GM23338 (cell line): ENCODE data around the gene SUPT6H. TPM values are rescaled to one million over a fixed set of nuclear protein-coding genes. Genes with fewer than 3 reads are reported as not detected.

Experiments
- ATAC-seq: fragments of 200-7000 bp; cut with Tn5 transposase; 3 replicates; pipeline ENCODE4 v1.9.1; 2020
- DNase-seq: peaks from one replicate; pipeline ENCODE4 v3.0.0-alpha.2; 2015; ENCODE audit warnings: low spot score
- H2AFZ ChIP-seq: fragments of 200-600 bp; sonication (generic); 2 replicates; pipeline ENCODE4 v1.8.0; 2016; ENCODE audit warnings: antibody characterized with exemption, mild to moderate bottlenecking, moderate library complexity
- H3F3A ChIP-seq: fragments of 200-600 bp; sonication (generic); replicated peaks from 2 replicates; pipeline ENCODE4 v1.8.0; 2017; ENCODE audit warnings: antibody characterized with exemption, mixed run types, low read depth
- H3K27ac ChIP-seq: fragments of 200-600 bp; sonication (generic); 2 replicates; pipeline ENCODE4 v1.6.1; 2016; ENCODE audit warnings: low read depth
- H3K27me3 ChIP-seq: fragments of 200-600 bp; sonication (generic); 2 replicates; pipeline ENCODE4 v1.8.0; 2016; ENCODE audit warnings: mild to moderate bottlenecking, mixed run types, moderate library complexity; ENCODE audit not compliant: insufficient read depth
- H3K36me3 ChIP-seq: fragments of 200-600 bp; sonication (generic); 2 replicates; pipeline ENCODE4 v1.8.0; 2016; ENCODE audit warnings: mild to moderate bottlenecking; ENCODE audit not compliant: insufficient read depth
- H3K4me1 ChIP-seq: fragments of 200-600 bp; sonication (generic); 2 replicates; pipeline ENCODE4 v1.8.0; 2016; ENCODE audit warnings: mild to moderate bottlenecking, moderate library complexity; ENCODE audit not compliant: insufficient read depth
- H3K4me2 ChIP-seq: fragments of 200-600 bp; sonication (generic); 2 replicates; pipeline ENCODE4 v1.7.1; 2017; ENCODE audit warnings: mixed run types
- H3K4me3 ChIP-seq: fragments of 200-600 bp; sonication (generic); 2 replicates; pipeline ENCODE4 v1.6.1; 2016; ENCODE audit warnings: mixed run types
- H3K79me2 ChIP-seq: fragments of 200-600 bp; sonication (generic); replicated peaks from 2 replicates; pipeline ENCODE4 v1.8.0; 2017; ENCODE audit warnings: mild to moderate bottlenecking; ENCODE audit not compliant: insufficient read depth
- H3K9me2 ChIP-seq: fragments of 200-600 bp; sonication (generic); 2 replicates; pipeline ENCODE4 v1.8.0; 2017; ENCODE audit not compliant: insufficient read depth
- H4K20me1 ChIP-seq: fragments of 200-600 bp; sonication (generic); replicated peaks from 2 replicates; pipeline ENCODE4 v1.8.0; 2017; ENCODE audit warnings: mild to moderate bottlenecking; ENCODE audit not compliant: insufficient read depth
- H3K27ac Mint-ChIP-seq: 2 replicates; pipeline ENCODE4 v1.8.0; 2020; ENCODE audit warnings: inconsistent platforms, mild to moderate bottlenecking, moderate library complexity, mixed read lengths
- H3K27me3 Mint-ChIP-seq: 3 replicates; pipeline ENCODE4 v1.8.0; 2022; ENCODE audit warnings: low read depth, mild to moderate bottlenecking, moderate library complexity, mixed read lengths, inconsistent platforms; ENCODE audit not compliant: insufficient read depth, poor library complexity
- H3K36me3 Mint-ChIP-seq: 3 replicates; pipeline ENCODE4 v1.8.0; 2021; ENCODE audit warnings: low read depth, mild to moderate bottlenecking, inconsistent platforms, moderate library complexity, mixed read lengths
- H3K4me1 Mint-ChIP-seq: 3 replicates; pipeline ENCODE4 v1.8.0; 2020; ENCODE audit warnings: mild to moderate bottlenecking, inconsistent platforms, mixed read lengths
- H3K4me3 Mint-ChIP-seq: 3 replicates; pipeline ENCODE4 v1.8.0; 2021; ENCODE audit warnings: moderate library complexity, mild to moderate bottlenecking, inconsistent platforms, mixed read lengths
- H3K9me3 Mint-ChIP-seq: 3 replicates; pipeline ENCODE4 v1.8.0; 2020; ENCODE audit warnings: moderate library complexity, mild to moderate bottlenecking, inconsistent platforms, mixed read lengths
- CREB1 ChIP-seq: fragments of 250-450 bp; sonication (Bioruptor Pico); IDR thresholded peaks from 2 replicates; pipeline ENCODE4 v1.5.0; 2020; ENCODE audit warnings: low read depth, mild to moderate bottlenecking, moderate library complexity
- CTCF ChIP-seq, 2 experiments: fragments of 200-600 bp in 1 of 2; sonication (generic) in 1 of 2; conservative IDR thresholded peaks; 2 replicates each; pipeline versions ENCODE4 v1.5.1 to v1.6.1; 2016 to 2017; ENCODE audit warnings: antibody characterized with exemption in 2 of 2, low read depth in 2 of 2, mild to moderate bottlenecking in 2 of 2, moderate library complexity in 1 of 2
- ETS1 ChIP-seq: IDR thresholded peaks from 2 replicates; pipeline ENCODE4 v1.6.1; 2016; ENCODE audit warnings: antibody characterized with exemption
- EZH2 ChIP-seq: fragments of 200-600 bp; sonication (generic); IDR thresholded peaks from one replicate; pipeline ENCODE4 v1.8.0; 2017; ENCODE audit warnings: antibody characterized with exemption, mild to moderate bottlenecking, low read depth; ENCODE audit not compliant: unreplicated experiment
- EZH2phosphoT487 ChIP-seq: fragments of 200-600 bp; sonication (generic); IDR thresholded peaks from one replicate; pipeline ENCODE4 v1.8.1; 2018; ENCODE audit warnings: antibody characterized with exemption; ENCODE audit not compliant: unreplicated experiment
- JUNB ChIP-seq: IDR thresholded peaks from one replicate; pipeline ENCODE4 v1.6.1; 2016; ENCODE audit warnings: antibody characterized with exemption; ENCODE audit not compliant: unreplicated experiment
- NANOG ChIP-seq: IDR thresholded peaks from 2 replicates; pipeline ENCODE4 v1.6.1; 2016; ENCODE audit warnings: antibody characterized with exemption, borderline replicate concordance
- POLR2AphosphoS5 ChIP-seq: IDR thresholded peaks from 2 replicates; pipeline ENCODE4 v1.6.1; 2016; ENCODE audit warnings: antibody characterized with exemption, low read depth
- REST ChIP-seq: IDR thresholded peaks from one replicate; pipeline ENCODE4 v1.6.1; 2018; ENCODE audit warnings: antibody characterized with exemption; ENCODE audit not compliant: unreplicated experiment
- STAT1 ChIP-seq: IDR thresholded peaks from one replicate; pipeline ENCODE4 v1.6.1; 2016; ENCODE audit warnings: antibody characterized with exemption; ENCODE audit not compliant: unreplicated experiment
- ZNF114 ChIP-seq: fragments of 250-450 bp; sonication (Bioruptor Pico); IDR thresholded peaks from 2 replicates; pipeline ENCODE4 v1.5.0; 2020; ENCODE audit warnings: mild to moderate bottlenecking, moderate library complexity
- ZNF331 ChIP-seq: fragments of 250-450 bp; sonication (Bioruptor Pico); IDR thresholded peaks from 2 replicates; pipeline ENCODE4 v1.5.0; 2020; ENCODE audit warnings: low read depth, mild to moderate bottlenecking, moderate library complexity
- ZNF462 ChIP-seq: fragments of 250-450 bp; sonication (Bioruptor Pico); IDR thresholded peaks from 2 replicates; pipeline ENCODE4 v1.5.0; 2020; ENCODE audit warnings: mild to moderate bottlenecking, moderate library complexity
- polyA plus RNA-seq: library from polyadenylated mRNA; unstranded; fragments of >200 nt; fragmentation: Nextera tagmentation; extraction: Ambion mirVana; gene quantifications from 2 replicates; pipeline ENCODE4 v1.2.1, GENCODE V29; 2016
- total RNA-seq: library from RNA; depleted of rRNA; stranded (reverse); fragments of >200 nt; shearing (Covaris generic); gene quantifications from 2 replicates; pipeline ENCODE4 v1.2.3, GENCODE V29; 2014

Gene SUPT6H
- total and polyA plus RNA-seq, 2 experiments from 2014 or later: 17.8 to 70.7 TPM

- no peak for TF ChIP-seq STAT1
- no peak for TF ChIP-seq NANOG
- TF ChIP-seq ZNF331 (CRISPR knock-in tag): no peak
These were observed 24.3 kb downstream of the SUPT6H start (continued) for GRCh38 chr17:28686296-28686695.

- H3K4me1 Mint-ChIP-seq: no peaks in the 10 kb centered on the region
- Histone ChIP-seq H3K4me3 (no peak overlapping the region), H2AFZ (no peak overlapping the region), H3K27ac (no peak overlapping the region), H3K36me3 (peaks cover 77% of the 10 kb centered on the region), H3K27me3 (no peaks in the 10 kb centered on the region), H4K20me1 (peaks cover 2% of the 10 kb centered on the region), H3K4me1 (no peaks in the 10 kb centered on the region), H3K4me2 (no peak overlapping the region), H3K79me2 (no peaks in the 10 kb centered on the region), H3K9me2 (no peaks in the 10 kb centered on the region), H3F3A (no peaks in the 10 kb centered on the region)
- H3K9me3 Mint-ChIP-seq: no peaks in the 10 kb centered on the region
- peaks cover 4% of the 10 kb centered on the region for H3K27me3 Mint-ChIP-seq
- DNase-seq: no peak
- no peak overlapping the region for H3K4me3 Mint-ChIP-seq
- H3K36me3 Mint-ChIP-seq: peaks cover 97% of the 10 kb centered on the region
- no peak for ATAC-seq
- no peak for TF ChIP-seq JUNB
- no peak for TF ChIP-seq EZH2phosphoT487
- no peak for TF ChIP-seq STAT1
- TF ChIP-seq ZNF114 (CRISPR knock-in tag): no peak
- TF ChIP-seq ZNF462 (CRISPR knock-in tag): no peak
- no peak for TF ChIP-seq NANOG
- no peak for TF ChIP-seq ZNF331 (CRISPR knock-in tag)
- TF ChIP-seq REST: no peak
- no peak for TF ChIP-seq CREB1
- no peak for TF ChIP-seq EZH2
- no peak for TF ChIP-seq ETS1
- no peak for TF ChIP-seq CTCF (conservative IDR thresholded peaks at IDR 0.05; ENCODE audit: low read depth in 2 of 2)
- TF ChIP-seq POLR2AphosphoS5: no peak
- H3K27ac Mint-ChIP-seq: no peak overlapping the region
These were observed 26.5 kb downstream of the SUPT6H start for GRCh38 chr17:28688481-28688880.
